ENCODE data around the gene ZG16B. TPM values are rescaled to one million over a fixed set of nuclear protein-coding genes. Genes with fewer than 3 reads are reported as not detected.

ZG16B gene
- total and polyA plus RNA-seq, 12 donors = 0.35 to 119 (median 0.81) TPM; not detected in 3

DNA sequence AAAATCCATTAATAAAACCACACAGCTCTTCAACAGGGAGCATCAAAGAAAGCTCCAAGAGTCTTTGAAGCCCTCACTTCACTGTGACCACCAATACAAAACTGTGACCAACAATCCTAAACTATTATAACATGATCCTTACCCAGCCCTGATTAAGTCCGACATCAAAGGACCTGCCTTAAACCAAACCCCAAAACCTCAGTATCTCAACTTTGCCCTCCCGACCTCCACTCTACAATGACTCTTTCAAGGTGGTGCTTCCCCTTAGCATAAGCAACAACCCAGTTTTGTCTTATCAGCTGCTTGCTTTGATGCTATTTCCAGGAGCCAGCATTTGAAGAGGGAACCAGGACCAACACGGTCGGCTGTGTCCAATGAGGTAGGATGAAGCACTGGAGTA lies 36.3 kb downstream of the ZG16B start:
- no peak for DNase-seq
- no peaks in the 10 kb centered on the region for H3K36me3 ChIP-seq (replicated peaks in 1 of 2)
- no peak overlapping the region for H3K27ac ChIP-seq
- WGBS, 4 donors = 51 to 64% (median 60%) methylated on average over 3 to 4 of the region's 4 CpGs
- peaks cover 7% of the 10 kb centered on the region in 2 donors for H3K4me1 ChIP-seq (replicated peaks in 1 of 2)
- intact Hi-C loops (cut with DNase I) = no loop called here
- TF ChIP-seq, protein P1, sequence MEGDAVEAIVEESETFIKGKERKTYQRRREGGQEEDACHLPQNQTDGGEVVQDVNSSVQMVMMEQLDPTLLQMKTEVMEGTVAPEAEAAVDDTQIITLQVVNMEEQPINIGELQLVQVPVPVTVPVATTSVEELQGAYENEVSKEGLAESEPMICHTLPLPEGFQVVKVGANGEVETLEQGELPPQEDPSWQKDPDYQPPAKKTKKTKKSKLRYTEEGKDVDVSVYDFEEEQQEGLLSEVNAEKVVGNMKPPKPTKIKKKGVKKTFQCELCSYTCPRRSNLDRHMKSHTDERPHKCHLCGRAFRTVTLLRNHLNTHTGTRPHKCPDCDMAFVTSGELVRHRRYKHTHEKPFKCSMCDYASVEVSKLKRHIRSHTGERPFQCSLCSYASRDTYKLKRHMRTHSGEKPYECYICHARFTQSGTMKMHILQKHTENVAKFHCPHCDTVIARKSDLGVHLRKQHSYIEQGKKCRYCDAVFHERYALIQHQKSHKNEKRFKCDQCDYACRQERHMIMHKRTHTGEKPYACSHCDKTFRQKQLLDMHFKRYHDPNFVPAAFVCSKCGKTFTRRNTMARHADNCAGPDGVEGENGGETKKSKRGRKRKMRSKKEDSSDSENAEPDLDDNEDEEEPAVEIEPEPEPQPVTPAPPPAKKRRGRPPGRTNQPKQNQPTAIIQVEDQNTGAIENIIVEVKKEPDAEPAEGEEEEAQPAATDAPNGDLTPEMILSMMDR (IDR thresholded peaks at IDR 0.05) = no peak
- no peak for TF ChIP-seq POLR2A (IDR thresholded peaks at IDR 0.05)
- H3K9me3 ChIP-seq (replicated peaks in 1 of 3) = no peaks in the 10 kb centered on the region
- H3K4me3 ChIP-seq = no peak overlapping the region
- H3K27me3 ChIP-seq = no peaks in the 10 kb centered on the region

DNA sequence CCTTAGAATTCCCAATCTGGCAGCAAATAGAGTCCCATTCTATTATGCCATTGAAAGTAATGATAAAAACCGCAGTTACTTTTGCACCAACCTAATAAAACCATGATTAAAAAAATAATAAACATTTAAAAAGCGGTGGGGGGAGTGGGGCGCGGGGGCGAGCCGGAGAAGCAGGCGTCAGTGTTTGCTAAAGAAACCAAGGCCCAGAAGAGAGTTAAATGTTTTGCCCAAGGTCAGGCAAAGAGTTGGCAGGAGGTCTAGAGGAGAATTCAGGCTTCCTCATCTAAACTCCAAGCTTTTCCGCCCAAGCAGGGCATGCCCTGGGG lies 37.5 kb downstream of the ZG16B start:
- intact Hi-C loops (cut with DNase I) = no loop called here
- H3K9me3 ChIP-seq (replicated peaks in 1 of 3) = no peaks in the 10 kb centered on the region
- TF ChIP-seq, protein P1 (IDR thresholded peaks at IDR 0.05) = no peak
- TF ChIP-seq POLR2A (IDR thresholded peaks at IDR 0.05) = no peak
- DNase-seq = peak in 1 of 7 donors; percentile 67
- WGBS, 4 donors = 8 to 20% (median 17%) methylated on average over 8 of the region's 8 CpGs
- peak overlapping the region in 2 of 4 donors; percentile 48 to 62 for H3K4me3 ChIP-seq
- H3K36me3 ChIP-seq (replicated peaks in 1 of 2) = no peaks in the 10 kb centered on the region
- peak overlapping the region; percentile 39 to 97 (median 90) for H3K27ac ChIP-seq
- H3K27me3 ChIP-seq = no peaks in the 10 kb centered on the region
- peaks cover 7% of the 10 kb centered on the region in 2 donors for H3K4me1 ChIP-seq (replicated peaks in 1 of 2)

DNA sequence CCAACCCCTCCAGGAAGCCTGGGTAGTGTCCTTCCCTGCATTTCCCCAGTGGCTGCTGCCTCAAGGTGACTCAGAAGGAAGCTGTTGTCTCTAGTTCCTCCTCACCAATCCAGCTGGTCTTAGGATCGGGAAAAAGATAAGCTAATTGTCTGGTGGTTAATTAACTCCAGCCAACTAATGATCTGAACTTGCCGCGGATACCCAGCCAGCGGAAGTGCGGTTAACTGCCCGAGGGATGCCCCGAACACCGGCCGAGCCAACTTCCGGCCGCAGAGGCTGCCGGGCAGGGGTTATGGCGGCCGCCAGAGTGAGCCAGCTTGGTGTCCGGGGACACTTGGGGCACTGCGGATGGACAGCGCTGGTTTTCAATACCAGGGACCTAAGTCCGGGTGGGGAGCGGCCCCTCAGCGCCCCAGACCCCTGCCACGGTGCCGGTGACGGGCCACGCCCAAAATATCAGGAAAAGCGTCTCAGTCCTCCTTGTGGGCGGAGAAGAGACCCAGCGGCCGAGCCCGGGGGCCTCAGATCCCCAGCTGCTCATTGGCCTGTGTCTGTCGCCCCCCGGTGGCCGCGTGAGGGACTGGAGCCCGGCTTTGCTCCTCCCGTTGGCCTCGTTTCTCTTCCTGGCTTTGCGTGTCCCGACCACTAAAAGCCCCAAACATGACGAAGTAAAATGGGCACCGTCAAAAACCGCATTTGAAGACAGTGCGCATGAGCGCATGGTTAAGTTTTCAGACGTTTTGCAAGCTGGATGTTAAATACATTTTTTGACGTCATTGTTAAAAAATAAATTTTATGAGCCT lies 38.1 kb downstream of the ZG16B start:
- WGBS, 4 donors = 0 to 1% (median 0%) methylated on average over 13 to 45 of the region's 45 CpGs
- H3K4me1 ChIP-seq (replicated peaks in 1 of 2) = peaks cover 7% of the 10 kb centered on the region in 2 donors
- TF ChIP-seq, protein P1 (IDR thresholded peaks at IDR 0.05) = peak; percentile 90 to 99 (median 98)
- peak; percentile 63 to 72 for TF ChIP-seq POLR2A (IDR thresholded peaks at IDR 0.05)
- H3K27me3 ChIP-seq = no peaks in the 10 kb centered on the region
- no peaks in the 10 kb centered on the region for H3K9me3 ChIP-seq (replicated peaks in 1 of 3)
- peak; percentile 93 to 98 (median 96) for DNase-seq
- H3K36me3 ChIP-seq (replicated peaks in 1 of 2) = no peaks in the 10 kb centered on the region
- peak overlapping the region; percentile 16 to 62 (median 42) for H3K4me3 ChIP-seq
- intact Hi-C loops (cut with DNase I) = loop anchor here in 1 of 2 donors (2.0 kb wide), 1 partner anchor 29 kb away; no protein-coding TSS in a partner anchor
- H3K27ac ChIP-seq = peak overlapping the region; percentile 39 to 97 (median 90)

DNA sequence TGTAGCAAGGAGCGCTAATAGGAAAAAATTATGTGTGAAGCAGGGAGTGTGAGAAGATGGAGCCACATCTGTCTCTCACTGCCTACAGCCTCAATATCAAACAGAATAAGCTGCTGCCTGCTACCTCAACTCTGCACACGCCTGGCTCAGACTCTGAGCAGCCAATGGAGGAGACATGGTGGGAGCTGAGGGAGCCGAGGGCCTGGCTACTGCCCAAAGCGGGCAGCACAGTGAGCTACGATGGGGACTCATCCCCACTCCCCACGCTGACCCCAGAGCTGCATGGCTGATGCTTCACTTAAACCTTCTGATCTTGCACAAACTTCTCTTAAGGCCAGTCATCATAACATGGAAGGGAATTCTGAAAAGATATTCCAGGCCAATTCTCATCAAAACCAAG lies 41.8 kb downstream of the ZG16B start:
- intact Hi-C loops (cut with DNase I) = loop anchor here in 1 of 2 donors (5.0 kb wide), 1 partner anchor 50 kb away; no protein-coding TSS in a partner anchor
- Histone ChIP-seq H3K27me3 (no peaks in the 10 kb centered on the region), H3K9me3 (replicated peaks in 1 of 3) (no peaks in the 10 kb centered on the region), H3K4me1 (replicated peaks in 1 of 2) (peaks cover 11 to 13% of the 10 kb centered on the region in 2 donors), H3K27ac (no peak overlapping the region), H3K36me3 (replicated peaks in 1 of 2) (no peaks in the 10 kb centered on the region), H3K4me3 (no peak overlapping the region)
- WGBS, 4 donors = 68 to 82% (median 76%) methylated on average over 4 to 6 of the region's 6 CpGs
- TF ChIP-seq, protein P1 (IDR thresholded peaks at IDR 0.05) = no peak
- TF ChIP-seq POLR2A (IDR thresholded peaks at IDR 0.05) = no peak
- DNase-seq = no peak
